Astrocyte (in vitro differentiated cells and primary cell): ENCODE measurements around the gene KRTAP1-4. TPM values are rescaled to one million over a fixed set of nuclear protein-coding genes. Genes with fewer than 3 reads are reported as not detected.

ENCODE experiments used
- DNase-seq: peaks from one replicate; pipeline ENCODE4 v3.0.0-alpha.2; 2010; ENCODE audit warnings: low read depth
- FAIRE-seq: peaks from 2 replicates; lab custom pipeline; 2011; peaks lifted over from hg19 to GRCh38; lab: Jason Lieb, UNC
- H2AFZ ChIP-seq: 2 replicates; pipeline ENCODE4 v1.6.0; 2012; ENCODE audit warnings: low read depth, low read length, inconsistent platforms
- H3K27ac ChIP-seq: 2 replicates; pipeline ENCODE4 v1.5.1; 2011; ENCODE audit warnings: low read depth, low read length, inconsistent platforms
- H3K27me3 ChIP-seq: 2 replicates; pipeline ENCODE4 v1.6.0; 2011; ENCODE audit warnings: low read length, inconsistent platforms; ENCODE audit not compliant: insufficient read depth
- H3K36me3 ChIP-seq: 2 replicates; pipeline ENCODE4 v1.5.1; 2011; ENCODE audit warnings: low read length, inconsistent platforms; ENCODE audit not compliant: insufficient read depth
- H3K4me1 ChIP-seq: 2 replicates; pipeline ENCODE4 v1.5.1; 2011; ENCODE audit warnings: low read length, inconsistent platforms; ENCODE audit not compliant: insufficient read depth
- H3K4me2 ChIP-seq: 2 replicates; pipeline ENCODE4 v1.6.0; 2012; ENCODE audit warnings: low read length, inconsistent platforms
- H3K4me3 ChIP-seq: 2 replicates; pipeline ENCODE4 v1.5.1; 2011; ENCODE audit warnings: low read depth, mild to moderate bottlenecking, low read length, inconsistent platforms; ENCODE audit not compliant: insufficient read depth
- H3K79me2 ChIP-seq: 2 replicates; pipeline ENCODE4 v1.6.0; 2012; ENCODE audit warnings: mild to moderate bottlenecking, low read length, inconsistent platforms; ENCODE audit not compliant: insufficient read depth
- H3K9ac ChIP-seq: 2 replicates; pipeline ENCODE4 v1.6.0; 2012; ENCODE audit warnings: mild to moderate bottlenecking, low read length, inconsistent platforms
- H3K9me3 ChIP-seq: 2 replicates; pipeline ENCODE4 v1.5.1; 2012; ENCODE audit warnings: low read depth, mild to moderate bottlenecking, low read length, inconsistent platforms; ENCODE audit not compliant: insufficient read depth
- H4K20me1 ChIP-seq: 2 replicates; pipeline ENCODE4 v1.6.0; 2012; ENCODE audit warnings: low read length, inconsistent platforms; ENCODE audit not compliant: insufficient read depth
- H3K27ac Mint-ChIP-seq: one replicate; pipeline ENCODE4 v1.8.0; 2021; ENCODE audit warnings: mild to moderate bottlenecking, mixed read lengths; ENCODE audit not compliant: unreplicated experiment
- H3K27me3 Mint-ChIP-seq: one replicate; pipeline ENCODE4 v1.8.0; 2021; ENCODE audit warnings: low read depth, mixed read lengths; ENCODE audit not compliant: unreplicated experiment
- H3K36me3 Mint-ChIP-seq: one replicate; pipeline ENCODE4 v1.8.0; 2021; ENCODE audit warnings: low read depth, mixed read lengths; ENCODE audit not compliant: unreplicated experiment
- H3K4me1 Mint-ChIP-seq: one replicate; pipeline ENCODE4 v1.8.0; 2021; ENCODE audit warnings: low read depth, mixed read lengths; ENCODE audit not compliant: unreplicated experiment
- H3K4me3 Mint-ChIP-seq: one replicate; pipeline ENCODE4 v1.8.0; 2021; ENCODE audit warnings: mild to moderate bottlenecking, moderate library complexity, mixed read lengths; ENCODE audit not compliant: unreplicated experiment
- H3K9me3 Mint-ChIP-seq: one replicate; pipeline ENCODE4 v1.8.0; 2021; ENCODE audit warnings: mild to moderate bottlenecking, mixed read lengths; ENCODE audit not compliant: unreplicated experiment
- EZH2 ChIP-seq: IDR thresholded peaks from 2 replicates; pipeline ENCODE4 v1.6.1; 2012; ENCODE audit warnings: mild to moderate bottlenecking, low read length, inconsistent platforms; ENCODE audit not compliant: insufficient read depth
- total RNA-seq: library from RNA; stranded (reverse); gene quantifications from 2 replicates; pipeline ENCODE4 v1.2.1, GENCODE V29; 2021
- TF ChIP-seq, protein P1 (sequence below): IDR thresholded peaks from 2 replicates; pipeline ENCODE4 v1.5.1; 2011; ENCODE audit warnings: low read depth, mild to moderate bottlenecking, inconsistent platforms, low read length, moderate library complexity; ENCODE audit not compliant: insufficient read depth

Gene KRTAP1-4
- total RNA-seq, 1 donor from 2014 or later = not detected

DNA sequence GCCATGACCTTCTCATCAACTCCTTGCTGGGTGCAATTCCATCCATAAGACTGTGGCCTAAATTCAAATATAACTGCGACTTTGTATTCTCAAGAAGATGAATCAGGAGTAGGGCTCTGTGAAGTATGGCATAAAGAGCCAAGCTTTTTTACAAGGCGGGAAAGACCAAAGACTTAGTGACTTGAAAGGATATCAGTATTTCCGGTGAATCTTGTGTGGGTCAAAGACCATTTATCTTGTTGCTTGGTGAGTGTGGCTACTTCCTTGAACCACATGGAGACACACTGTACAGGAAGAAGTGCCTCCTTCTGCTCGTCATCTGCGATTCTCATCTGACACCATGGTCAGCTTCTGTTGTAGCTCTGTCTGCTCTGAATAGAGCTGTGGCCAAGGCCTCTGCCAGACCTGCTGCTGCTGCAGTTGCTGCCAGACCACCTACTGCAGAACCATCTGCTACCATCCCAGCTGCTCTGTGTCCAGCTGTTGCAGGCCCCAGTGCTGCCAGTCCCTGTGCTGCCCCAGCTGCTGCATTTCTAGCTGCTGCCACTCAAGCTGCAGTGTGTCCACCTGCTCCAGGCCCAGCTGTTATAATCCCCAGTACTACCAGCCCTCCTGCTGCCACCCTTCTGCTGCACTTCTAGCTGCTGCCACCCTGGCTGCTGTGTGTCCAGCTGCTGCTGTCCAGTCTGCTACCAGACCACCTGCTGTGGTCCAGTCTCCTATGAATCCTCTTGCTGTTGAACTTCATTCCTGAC lies 41.8 kb upstream of the KRTAP1-4 start:
- H3K4me3 ChIP-seq = no peak overlapping the region
- no peak overlapping the region for H3K27ac Mint-ChIP-seq
- peaks cover 3% of the 10 kb centered on the region for H3K36me3 Mint-ChIP-seq
- no peak overlapping the region for H3K4me2 ChIP-seq
- peaks cover 4% of the 10 kb centered on the region for H3K9me3 Mint-ChIP-seq
- H3K27me3 Mint-ChIP-seq = no peaks in the 10 kb centered on the region
- TF ChIP-seq EZH2 = no peak
- TF ChIP-seq, protein P1, sequence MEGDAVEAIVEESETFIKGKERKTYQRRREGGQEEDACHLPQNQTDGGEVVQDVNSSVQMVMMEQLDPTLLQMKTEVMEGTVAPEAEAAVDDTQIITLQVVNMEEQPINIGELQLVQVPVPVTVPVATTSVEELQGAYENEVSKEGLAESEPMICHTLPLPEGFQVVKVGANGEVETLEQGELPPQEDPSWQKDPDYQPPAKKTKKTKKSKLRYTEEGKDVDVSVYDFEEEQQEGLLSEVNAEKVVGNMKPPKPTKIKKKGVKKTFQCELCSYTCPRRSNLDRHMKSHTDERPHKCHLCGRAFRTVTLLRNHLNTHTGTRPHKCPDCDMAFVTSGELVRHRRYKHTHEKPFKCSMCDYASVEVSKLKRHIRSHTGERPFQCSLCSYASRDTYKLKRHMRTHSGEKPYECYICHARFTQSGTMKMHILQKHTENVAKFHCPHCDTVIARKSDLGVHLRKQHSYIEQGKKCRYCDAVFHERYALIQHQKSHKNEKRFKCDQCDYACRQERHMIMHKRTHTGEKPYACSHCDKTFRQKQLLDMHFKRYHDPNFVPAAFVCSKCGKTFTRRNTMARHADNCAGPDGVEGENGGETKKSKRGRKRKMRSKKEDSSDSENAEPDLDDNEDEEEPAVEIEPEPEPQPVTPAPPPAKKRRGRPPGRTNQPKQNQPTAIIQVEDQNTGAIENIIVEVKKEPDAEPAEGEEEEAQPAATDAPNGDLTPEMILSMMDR = no peak
- no peaks in the 10 kb centered on the region for H3K9me3 ChIP-seq
- DNase-seq (no peak), FAIRE-seq (no peak)
- H3K79me2 ChIP-seq = no peaks in the 10 kb centered on the region
- H3K4me1 ChIP-seq = peaks cover 5% of the 10 kb centered on the region
- H3K9ac ChIP-seq = no peak overlapping the region
- H3K27me3 ChIP-seq = no peaks in the 10 kb centered on the region
- H3K36me3 ChIP-seq = no peaks in the 10 kb centered on the region
- H3K27ac ChIP-seq = no peak overlapping the region
- H3K4me3 Mint-ChIP-seq = no peak overlapping the region
- no peaks in the 10 kb centered on the region for H4K20me1 ChIP-seq
- H2AFZ ChIP-seq = no peak overlapping the region
- H3K4me1 Mint-ChIP-seq = peaks cover 6% of the 10 kb centered on the region

GRCh38 chr17:41069031-41069430 lies 39.0 kb upstream of the KRTAP1-4 start:
- no peak for DNase-seq
- H3K79me2 ChIP-seq = no peaks in the 10 kb centered on the region
- no peak overlapping the region for H3K27ac ChIP-seq
- H2AFZ ChIP-seq = no peak overlapping the region
- Mint-ChIP-seq H3K4me3 (no peak overlapping the region), H3K36me3 (peaks cover 3% of the 10 kb centered on the region), H3K9me3 (peaks cover 2% of the 10 kb centered on the region), H3K27ac (no peak overlapping the region), H3K4me1 (peaks cover 21% of the 10 kb centered on the region), H3K27me3 (no peaks in the 10 kb centered on the region)
- no peak overlapping the region for H3K4me2 ChIP-seq
- H3K27me3 ChIP-seq = no peaks in the 10 kb centered on the region
- H3K9ac ChIP-seq = no peak overlapping the region
- no peaks in the 10 kb centered on the region for H3K9me3 ChIP-seq
- no peaks in the 10 kb centered on the region for H3K36me3 ChIP-seq
- H3K4me1 ChIP-seq = peaks cover 16% of the 10 kb centered on the region
- TF ChIP-seq, protein P1 = no peak
- no peak for TF ChIP-seq EZH2
- no peaks in the 10 kb centered on the region for H4K20me1 ChIP-seq
- FAIRE-seq = no peak
- H3K4me3 ChIP-seq = no peak overlapping the region

DNA sequence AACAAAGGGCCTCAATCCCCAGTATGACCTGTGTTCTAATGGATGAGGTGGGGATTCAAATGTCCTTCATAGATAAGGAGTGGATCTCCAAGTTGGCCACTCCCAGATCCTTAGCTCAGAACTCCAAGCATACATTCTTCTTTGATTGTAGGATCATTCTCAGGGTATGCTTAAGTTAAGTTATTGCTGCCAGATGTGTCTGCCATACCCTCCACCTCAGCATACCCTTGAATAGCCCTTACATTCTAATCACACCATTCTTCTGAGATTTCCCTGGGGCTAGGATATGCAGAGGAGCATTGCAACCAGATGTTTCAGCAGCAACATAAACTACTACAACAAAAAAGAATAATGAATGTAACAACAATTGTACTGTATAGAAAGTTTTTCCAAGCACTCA lies 37.3 kb upstream of the KRTAP1-4 start:
- Mint-ChIP-seq H3K36me3 (peaks cover 3% of the 10 kb centered on the region), H3K4me1 (peaks cover 23% of the 10 kb centered on the region), H3K27ac (no peak overlapping the region), H3K27me3 (no peaks in the 10 kb centered on the region), H3K4me3 (no peak overlapping the region), H3K9me3 (peaks cover 2% of the 10 kb centered on the region)
- Histone ChIP-seq H2AFZ (no peak overlapping the region), H3K36me3 (no peaks in the 10 kb centered on the region), H3K9me3 (no peaks in the 10 kb centered on the region), H3K27ac (peak overlapping the region; percentile 86), H3K79me2 (no peaks in the 10 kb centered on the region), H3K27me3 (no peaks in the 10 kb centered on the region), H4K20me1 (no peaks in the 10 kb centered on the region), H3K9ac (no peak overlapping the region), H3K4me2 (no peak overlapping the region), H3K4me1 (peaks cover 30% of the 10 kb centered on the region), H3K4me3 (no peak overlapping the region)
- TF ChIP-seq, protein P1 = no peak
- no peak for TF ChIP-seq EZH2
- FAIRE-seq (no peak), DNase-seq (no peak)
